GM12878 (cell line): ENCODE measurements around the gene ADORA2B. TPM values are rescaled to one million over a fixed set of nuclear protein-coding genes. Genes with fewer than 3 reads are reported as not detected.

ENCODE experiments used
- ATAC-seq: fragments of 200-7000 bp; cut with Tn5 transposase; 3 replicates; pipeline ENCODE4 v1.9.1; 2020; ENCODE audit warnings: mild to moderate bottlenecking, moderate library complexity
- BruUV-seq: library from RNA; stranded (reverse); fragments of 400-500 nt; replicated peaks from 2 replicates; lab custom pipeline; 2021; lab: Mats Ljungman, UMichigan
- CTCF ChIA-PET: fragments of 300-600 bp; sonication (Branson Sonifier 250); formaldehyde crosslinking; extraction: SDS; loops from one replicate; lab custom pipeline; 2021; ENCODE audit warnings: inconsistent platforms; lab: Yijun Ruan, JAX
- POLR2A ChIA-PET: fragments of 350-600 bp; formaldehyde crosslinking; extraction: SDS; loops from one replicate; lab custom pipeline; 2021; ENCODE audit warnings: inconsistent platforms; lab: Charles Lee
- RAD21 ChIA-PET: fragments of 300-600 bp; sonication (Branson Sonifier 250); formaldehyde crosslinking; loops from one replicate; lab custom pipeline; 2023; ENCODE audit warnings: antibody characterized with exemption; ENCODE audit not compliant: unreplicated experiment; lab: Charles Lee
- SMC1A ChIA-PET: fragments of 300-600 bp; sonication (Branson Sonifier 250); formaldehyde crosslinking; loops from one replicate; lab custom pipeline; 2023; ENCODE audit not compliant: unreplicated experiment, uncharacterized antibody; lab: Charles Lee
- DNase-seq: peaks from one replicate; pipeline ENCODE4 v3.0.0-alpha.2; 2011; ENCODE audit warnings: low read depth, low spot score
- FAIRE-seq: peaks from 3 replicates; lab custom pipeline; 2011; peaks lifted over from hg19 to GRCh38; lab: Jason Lieb, UNC
- H2AFZ ChIP-seq: 2 replicates; pipeline ENCODE4 v1.6.0; 2011; ENCODE audit warnings: low read depth, low read length, control low read depth; ENCODE audit not compliant: control insufficient read depth
- H3K27ac ChIP-seq: 2 replicates; pipeline ENCODE4 v1.5.1; 2011; ENCODE audit warnings: control low read depth; ENCODE audit not compliant: control insufficient read depth, insufficient read depth
- H3K27me3 ChIP-seq, 2 experiments: replicated peaks in 1 of 2; 2 replicates each; pipeline versions ENCODE4 v1.6.0 to v1.6.1; 2011; ENCODE audit warnings: low read length in 1 of 2; ENCODE audit not compliant: control insufficient read depth in 2 of 2, insufficient read depth in 2 of 2
- H3K36me3 ChIP-seq, 2 experiments: 2 replicates each; pipeline ENCODE4 v1.5.1; 2011; ENCODE audit warnings: low read length in 1 of 2; ENCODE audit not compliant: control insufficient read depth in 2 of 2, insufficient read depth in 2 of 2
- H3K4me1 ChIP-seq: 2 replicates; pipeline ENCODE4 v1.6.1; 2011; ENCODE audit warnings: mild to moderate bottlenecking, low read length, moderate library complexity, mixed read lengths; ENCODE audit not compliant: control insufficient read depth, insufficient read depth
- H3K4me2 ChIP-seq: 2 replicates; pipeline ENCODE4 v1.6.0; 2011; ENCODE audit warnings: control low read depth; ENCODE audit not compliant: control insufficient read depth, insufficient read depth
- H3K4me3 ChIP-seq: fragments of 200-600 bp; sonication (generic); 2 replicates; pipeline ENCODE4 v1.5.1; 2016
- H3K79me2 ChIP-seq: 2 replicates; pipeline ENCODE4 v1.6.0; 2011; ENCODE audit warnings: low read length; ENCODE audit not compliant: control insufficient read depth, insufficient read depth
- H3K9ac ChIP-seq: 2 replicates; pipeline ENCODE4 v1.8.0; 2011; ENCODE audit warnings: low read length, control low read depth, mixed read lengths; ENCODE audit not compliant: control insufficient read depth, insufficient read depth
- H3K9me3 ChIP-seq: replicated peaks from 3 replicates; pipeline ENCODE4 v1.5.1; 2011; ENCODE audit warnings: mild to moderate bottlenecking, low read length; ENCODE audit not compliant: control insufficient read depth, insufficient read depth
- H4K20me1 ChIP-seq: 2 replicates; pipeline ENCODE4 v1.6.0; 2011; ENCODE audit not compliant: control insufficient read depth, insufficient read depth
- BACH1 ChIP-seq: fragments of 450-650 bp; IDR thresholded peaks from 2 replicates; pipeline ENCODE4 v1.6.1; 2017; ENCODE audit warnings: mild to moderate bottlenecking, borderline replicate concordance
- NFXL1 ChIP-seq: fragments of 450-650 bp; IDR thresholded peaks from 2 replicates; pipeline ENCODE4 v1.6.1; 2017; ENCODE audit warnings: antibody characterized with exemption, mild to moderate bottlenecking, borderline replicate concordance
- POLR2A ChIP-seq: IDR thresholded peaks from 2 replicates; pipeline ENCODE4 v1.6.1; 2011; ENCODE audit warnings: low read depth, mild to moderate bottlenecking, low read length
- RAD21 ChIP-seq: IDR thresholded peaks from 2 replicates; pipeline ENCODE4 v1.6.1; 2011; ENCODE audit warnings: mild to moderate bottlenecking, low read depth, low read length, moderate library complexity; ENCODE audit not compliant: insufficient read depth
- SIX5 ChIP-seq: IDR thresholded peaks from 2 replicates; pipeline ENCODE4 v1.6.1; 2011; ENCODE audit warnings: mild to moderate bottlenecking, low read depth, low read length, moderate library complexity; ENCODE audit not compliant: severe bottlenecking
- SPI1 ChIP-seq: IDR thresholded peaks from 2 replicates; pipeline ENCODE4 v1.6.1; 2011; ENCODE audit warnings: low read depth, mild to moderate bottlenecking, low read length, moderate library complexity, borderline replicate concordance; ENCODE audit not compliant: insufficient read depth
- SREBF2 ChIP-seq: IDR thresholded peaks from 2 replicates; pipeline ENCODE4 v1.6.1; 2012; ENCODE audit warnings: mild to moderate bottlenecking, low read length
- TBL1XR1 ChIP-seq: IDR thresholded peaks from 2 replicates; pipeline ENCODE4 v1.6.1; 2012; ENCODE audit warnings: low read depth, low read length, improper control_type of control experiment
- WRNIP1 ChIP-seq: IDR thresholded peaks from 2 replicates; pipeline ENCODE4 v1.6.1; 2011; ENCODE audit warnings: low read depth, low read length, improper control_type of control experiment, borderline replicate concordance
- ZNF274 ChIP-seq: IDR thresholded peaks from one replicate; pipeline ENCODE4 v1.8.0; 2011; ENCODE audit not compliant: insufficient read length, insufficient read depth
- WGBS: methylation state at CpG from one replicate; pipeline ENCODE4 v1.1.6; 2016; ENCODE audit warnings: low lambda C conversion rate; ENCODE audit not compliant: insufficient replicate concordance, insufficient coverage; ENCODE audit errors: missing lambda C conversion rate; 5-methylcytosine and 5-hydroxymethylcytosine counted together
- in situ Hi-C: fragments of 300-500 bp; cut with MboI; formaldehyde crosslinking; loops from 9 replicates; pipeline ENCODE4 v1.14.3; 2018; ENCODE audit warnings: mixed read lengths
- intact Hi-C: fragments of 100-400 bp; cut with micrococcal nuclease; formaldehyde crosslinking; loops from one replicate; pipeline ENCODE4 v1.14.2; 2022; ENCODE audit not compliant: unreplicated experiment
- polyA plus RNA-seq, 11 experiments: library from polyadenylated mRNA; depleted of rRNA in 4 of 11; unstranded in 6 of 11; stranded (reverse) in 5 of 11; fragments of >200 nt; fragmentation: Nextera tagmentation in 4 of 11; fragmentation: Illumina TruSeq in 1 of 11; extraction: Ambion mirVana in 4 of 11; extraction: Trizol in 1 of 11; gene quantifications; 1 replicate in 1 of 11; 2 replicates in 10 of 11; pipeline versions ENCODE4 v1.2.1 to v1.2.3, GENCODE V29; 2011 to 2016; ENCODE audit warnings: inconsistent platforms in 2 of 11, missing spikeins in 2 of 11, low read depth in 1 of 11
- total RNA-seq, 4 experiments: library from RNA; depleted of rRNA in 3 of 4; stranded (reverse); fragments of >200 nt in 3 of 4; fragmentation: Illumina TruSeq in 1 of 4; extraction: Trizol in 1 of 4; gene quantifications; 2 replicates each; pipeline versions ENCODE4 v1.2.1 to v1.2.3, GENCODE V29; 2013 to 2021
- TF ChIP-seq, protein P1 (sequence below): fragments of 450-650 bp; IDR thresholded peaks from 2 replicates; pipeline ENCODE4 v1.6.1; 2017; ENCODE audit warnings: mild to moderate bottlenecking, moderate library complexity
- TF ChIP-seq, protein P2 (sequence below): IDR thresholded peaks from 2 replicates; pipeline ENCODE4 v1.6.1; 2012; ENCODE audit warnings: low read depth, low read length, improper control_type of control experiment

The ADORA2B gene
- total and polyA plus RNA-seq, 10 of the 15 experiments (the other 5 are each of a cell fraction or from before 2014, with no cell fraction given) = 0.05 to 0.42 (median 0.17) TPM

DNA sequence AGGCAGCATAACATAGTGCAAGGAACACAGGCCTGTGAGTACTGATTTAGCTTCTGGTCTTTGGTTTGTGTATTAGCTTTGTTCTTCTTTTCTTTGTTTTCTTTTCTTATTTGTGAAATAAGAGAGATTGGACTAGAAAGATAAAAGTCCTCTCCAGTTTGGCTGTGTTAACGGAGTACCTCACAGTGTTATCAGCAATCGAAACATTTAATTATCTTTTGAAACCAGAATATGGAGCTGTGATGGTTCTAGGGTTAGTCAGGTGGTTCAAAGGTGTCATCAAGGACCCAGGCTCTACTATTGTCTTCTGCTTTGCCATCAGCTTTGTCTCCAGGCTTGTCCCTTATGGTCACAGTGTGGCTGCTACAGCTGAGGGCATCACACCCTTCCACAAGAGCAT, 25.6 kb downstream of the ADORA2B start (continued):
- TF ChIP-seq, protein P1, sequence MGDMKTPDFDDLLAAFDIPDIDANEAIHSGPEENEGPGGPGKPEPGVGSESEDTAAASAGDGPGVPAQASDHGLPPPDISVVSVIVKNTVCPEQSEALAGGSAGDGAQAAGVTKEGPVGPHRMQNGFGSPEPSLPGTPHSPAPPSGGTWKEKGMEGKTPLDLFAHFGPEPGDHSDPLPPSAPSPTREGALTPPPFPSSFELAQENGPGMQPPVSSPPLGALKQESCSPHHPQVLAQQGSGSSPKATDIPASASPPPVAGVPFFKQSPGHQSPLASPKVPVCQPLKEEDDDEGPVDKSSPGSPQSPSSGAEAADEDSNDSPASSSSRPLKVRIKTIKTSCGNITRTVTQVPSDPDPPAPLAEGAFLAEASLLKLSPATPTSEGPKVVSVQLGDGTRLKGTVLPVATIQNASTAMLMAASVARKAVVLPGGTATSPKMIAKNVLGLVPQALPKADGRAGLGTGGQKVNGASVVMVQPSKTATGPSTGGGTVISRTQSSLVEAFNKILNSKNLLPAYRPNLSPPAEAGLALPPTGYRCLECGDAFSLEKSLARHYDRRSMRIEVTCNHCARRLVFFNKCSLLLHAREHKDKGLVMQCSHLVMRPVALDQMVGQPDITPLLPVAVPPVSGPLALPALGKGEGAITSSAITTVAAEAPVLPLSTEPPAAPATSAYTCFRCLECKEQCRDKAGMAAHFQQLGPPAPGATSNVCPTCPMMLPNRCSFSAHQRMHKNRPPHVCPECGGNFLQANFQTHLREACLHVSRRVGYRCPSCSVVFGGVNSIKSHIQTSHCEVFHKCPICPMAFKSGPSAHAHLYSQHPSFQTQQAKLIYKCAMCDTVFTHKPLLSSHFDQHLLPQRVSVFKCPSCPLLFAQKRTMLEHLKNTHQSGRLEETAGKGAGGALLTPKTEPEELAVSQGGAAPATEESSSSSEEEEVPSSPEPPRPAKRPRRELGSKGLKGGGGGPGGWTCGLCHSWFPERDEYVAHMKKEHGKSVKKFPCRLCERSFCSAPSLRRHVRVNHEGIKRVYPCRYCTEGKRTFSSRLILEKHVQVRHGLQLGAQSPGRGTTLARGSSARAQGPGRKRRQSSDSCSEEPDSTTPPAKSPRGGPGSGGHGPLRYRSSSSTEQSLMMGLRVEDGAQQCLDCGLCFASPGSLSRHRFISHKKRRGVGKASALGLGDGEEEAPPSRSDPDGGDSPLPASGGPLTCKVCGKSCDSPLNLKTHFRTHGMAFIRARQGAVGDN = no peak

DNA sequence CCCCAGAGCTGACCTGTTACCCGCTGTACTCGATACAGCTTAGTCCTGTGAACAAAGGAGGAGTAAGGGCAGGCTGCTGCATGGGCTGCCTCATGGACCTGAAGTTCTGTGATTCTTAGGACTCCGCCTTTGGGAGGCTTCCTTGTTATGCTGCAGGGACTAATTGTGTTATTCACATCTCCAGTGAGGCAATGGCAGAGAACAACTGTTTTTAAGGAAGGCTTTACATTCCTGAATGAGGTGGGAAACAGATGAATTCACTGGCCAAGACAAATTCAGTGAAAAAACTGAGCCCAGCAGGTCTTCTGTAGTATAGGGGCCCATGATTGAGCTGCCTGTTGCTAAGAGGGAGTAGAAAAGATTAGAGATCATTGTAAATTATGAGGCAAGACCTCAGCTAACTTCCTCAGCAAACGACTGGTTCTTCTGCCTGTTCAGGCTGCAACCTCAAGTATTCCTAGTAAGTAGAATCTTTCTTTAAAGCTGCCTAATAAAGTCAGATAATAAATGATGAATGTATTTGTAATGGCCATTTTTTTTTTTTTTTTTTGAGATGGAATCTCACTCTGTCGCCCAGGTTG, 26.3 kb downstream of the ADORA2B start:
- ChIA-PET RAD21 (no interaction called here), SMC1A (no interaction called here), CTCF (no interaction called here), POLR2A (no interaction called here)
- no peak for DNase-seq
- H3K79me2 ChIP-seq = no peaks in the 10 kb centered on the region
- TF ChIP-seq WRNIP1 (no peak), NFXL1 (no peak), SIX5 (no peak), RAD21 (no peak), BACH1 (no peak), SREBF2 (no peak), POLR2A (no peak), TBL1XR1 (no peak), ZNF274 (no peak), SPI1 (no peak)
- TF ChIP-seq, protein P2, sequence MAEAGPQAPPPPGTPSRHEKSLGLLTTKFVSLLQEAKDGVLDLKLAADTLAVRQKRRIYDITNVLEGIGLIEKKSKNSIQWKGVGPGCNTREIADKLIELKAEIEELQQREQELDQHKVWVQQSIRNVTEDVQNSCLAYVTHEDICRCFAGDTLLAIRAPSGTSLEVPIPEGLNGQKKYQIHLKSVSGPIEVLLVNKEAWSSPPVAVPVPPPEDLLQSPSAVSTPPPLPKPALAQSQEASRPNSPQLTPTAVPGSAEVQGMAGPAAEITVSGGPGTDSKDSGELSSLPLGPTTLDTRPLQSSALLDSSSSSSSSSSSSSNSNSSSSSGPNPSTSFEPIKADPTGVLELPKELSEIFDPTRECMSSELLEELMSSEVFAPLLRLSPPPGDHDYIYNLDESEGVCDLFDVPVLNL = no peak
- BruUV-seq = no TSS peak
- H3K9me3 ChIP-seq = no peaks in the 10 kb centered on the region
- no peak overlapping the region for H2AFZ ChIP-seq
- in situ Hi-C loops = no loop called here
- no peaks in the 10 kb centered on the region for H4K20me1 ChIP-seq
- FAIRE-seq = no peak
- H3K27me3 ChIP-seq = peaks cover 0 to 5% of the 10 kb centered on the region in 2 experiments; a peak in 2 of 4 replicates
- no peak for ATAC-seq
- no peak overlapping the region for H3K4me3 ChIP-seq
- H3K4me1 ChIP-seq = no peaks in the 10 kb centered on the region
- no peaks in the 10 kb centered on the region for H3K36me3 ChIP-seq
- intact Hi-C loops = no loop called here
- H3K4me2 ChIP-seq = no peak overlapping the region
- H3K27ac ChIP-seq = no peak overlapping the region
- WGBS = 49% methylated on average over 5 of the region's 5 CpGs
- no peak overlapping the region for H3K9ac ChIP-seq
